LoVo (cell line): ENCODE results near the gene METTL25.
A peak's percentile ranks its signal among the peaks of the same experiment; 100 is the strongest.

Experiments
- DNase-seq: peaks from one replicate; pipeline ENCODE4 v3.0.0-alpha.2; 2016; ENCODE audit warnings: low spot score

Gene METTL25

GRCh38 chr12:82527165-82527780 is 168.9 kb downstream of the METTL25 start:
- DNase-seq: peak; percentile 78
